ENCODE results near the gene TSPAN9. TPM values are rescaled to one million over a fixed set of nuclear protein-coding genes. Genes with fewer than 3 reads are reported as not detected.

TSPAN9 gene
- total RNA-seq, 4 donors from 2014 or later: 27.8 to 47.2 (median 34.3) TPM

GRCh38 chr12:3220382-3221321 is 143.5 kb downstream of the TSPAN9 start:
- DNase-seq (ENCODE audit: low spot score in 2 of 2): no peak
- no peaks in the 10 kb centered on the region for H3K27me3 ChIP-seq
- H3K27ac ChIP-seq: no peak overlapping the region
- WGBS: 96% methylated on average over 15 of the region's 21 CpGs
- H3K4me3 ChIP-seq: no peak overlapping the region
- no peaks in the 10 kb centered on the region for H3K9me3 ChIP-seq
- H3K36me3 ChIP-seq: no peaks in the 10 kb centered on the region
- TF ChIP-seq CTCF (IDR thresholded peaks at IDR 0.05) (no peak), EP300 (IDR thresholded peaks at IDR 0.05) (no peak), POLR2AphosphoS5 (IDR thresholded peaks at IDR 0.05) (no peak), POLR2A (IDR thresholded peaks at IDR 0.05) (no peak)
- H3K4me1 ChIP-seq: peaks cover 20% of the 10 kb centered on the region

- no peaks in the 10 kb centered on the region for H3K9me3 ChIP-seq
- peaks cover 18% of the 10 kb centered on the region for H3K4me1 ChIP-seq
- no peak for TF ChIP-seq POLR2AphosphoS5 (IDR thresholded peaks at IDR 0.05)
- no peak for TF ChIP-seq CTCF (IDR thresholded peaks at IDR 0.05)
- TF ChIP-seq POLR2A (IDR thresholded peaks at IDR 0.05): no peak
- TF ChIP-seq EP300 (IDR thresholded peaks at IDR 0.05): no peak
- DNase-seq (ENCODE audit: low spot score in 2 of 2): no peak
- H3K4me3 ChIP-seq: no peak overlapping the region
- no peak overlapping the region for H3K27ac ChIP-seq
- no peaks in the 10 kb centered on the region for H3K36me3 ChIP-seq
- WGBS: 94% methylated on average over 6 of the region's 6 CpGs
- H3K27me3 ChIP-seq: no peaks in the 10 kb centered on the region
These were observed 145.1 kb downstream of the TSPAN9 start for GRCh38 chr12:3222306-3222705.

GRCh38 chr12:3222979-3223378 is 145.8 kb downstream of the TSPAN9 start:
- Histone ChIP-seq H3K4me1 (peaks cover 15% of the 10 kb centered on the region), H3K27ac (no peak overlapping the region), H3K36me3 (no peaks in the 10 kb centered on the region), H3K4me3 (no peak overlapping the region), H3K9me3 (no peaks in the 10 kb centered on the region), H3K27me3 (no peaks in the 10 kb centered on the region)
- TF ChIP-seq POLR2A (IDR thresholded peaks at IDR 0.05): no peak
- TF ChIP-seq CTCF (IDR thresholded peaks at IDR 0.05): no peak
- no peak for TF ChIP-seq POLR2AphosphoS5 (IDR thresholded peaks at IDR 0.05)
- TF ChIP-seq EP300 (IDR thresholded peaks at IDR 0.05): no peak
- 97% methylated on average over 14 of the region's 15 CpGs for WGBS
- no peak for DNase-seq (ENCODE audit: low spot score in 2 of 2)

- TF ChIP-seq CTCF (IDR thresholded peaks at IDR 0.05) (no peak), POLR2A (IDR thresholded peaks at IDR 0.05) (no peak), POLR2AphosphoS5 (IDR thresholded peaks at IDR 0.05) (no peak), EP300 (IDR thresholded peaks at IDR 0.05) (no peak)
- DNase-seq (ENCODE audit: low spot score in 2 of 2): no peak
- Histone ChIP-seq H3K27ac (no peak overlapping the region), H3K27me3 (no peaks in the 10 kb centered on the region), H3K36me3 (no peaks in the 10 kb centered on the region), H3K9me3 (no peaks in the 10 kb centered on the region), H3K4me3 (no peak overlapping the region), H3K4me1 (peaks cover 6% of the 10 kb centered on the region)
- WGBS: 83% methylated on average over 17 of the region's 18 CpGs
These were observed 146.7 kb downstream of the TSPAN9 start for GRCh38 chr12:3223601-3224529.

- WGBS: 89% methylated on average over 5 of the region's 19 CpGs
- no peak for TF ChIP-seq POLR2A (IDR thresholded peaks at IDR 0.05)
- TF ChIP-seq POLR2AphosphoS5 (IDR thresholded peaks at IDR 0.05): no peak
- TF ChIP-seq EP300 (IDR thresholded peaks at IDR 0.05): no peak
- no peak for TF ChIP-seq CTCF (IDR thresholded peaks at IDR 0.05)
- no peak overlapping the region for H3K4me3 ChIP-seq
- no peaks in the 10 kb centered on the region for H3K36me3 ChIP-seq
- no peaks in the 10 kb centered on the region for H3K9me3 ChIP-seq
- no peaks in the 10 kb centered on the region for H3K27me3 ChIP-seq
- DNase-seq (ENCODE audit: low spot score in 2 of 2): no peak
- no peak overlapping the region for H3K27ac ChIP-seq
- no peaks in the 10 kb centered on the region for H3K4me1 ChIP-seq
These were observed 147.3 kb downstream of the TSPAN9 start for GRCh38 chr12:3224530-3224903.

Measured in suprapubic skin (tissue), 4 donors.